HG03354 (cell line): Measurements from ENCODE around the gene ZNF804A.
"Not testable (repeated sequence)": the region's sequence is repeated elsewhere in the genome, so short reads cannot be mapped to it uniquely, and the experiment has no call there.

Source experiments
- ATAC-seq: cut with Tn5 transposase; IDR thresholded peaks from one replicate; pipeline ENCODE4 v1.9.1; 2021; ENCODE audit warnings: mild to moderate bottlenecking; ENCODE audit not compliant: unreplicated experiment, poor library complexity, severe bottlenecking

ZNF804A gene

GRCh38 chr2:184780944-184781343 lies 182.6 kb downstream of the ZNF804A start:
- no peak for ATAC-seq

GRCh38 chr2:184783576-184783975 lies 185.2 kb downstream of the ZNF804A start:
- ATAC-seq: no peak

- no peak for ATAC-seq
These were observed 194.8 kb downstream of the ZNF804A start for GRCh38 chr2:184793176-184793575.

GRCh38 chr2:184799379-184799778 lies 201.1 kb downstream of the ZNF804A start:
- ATAC-seq: no peak

DNA sequence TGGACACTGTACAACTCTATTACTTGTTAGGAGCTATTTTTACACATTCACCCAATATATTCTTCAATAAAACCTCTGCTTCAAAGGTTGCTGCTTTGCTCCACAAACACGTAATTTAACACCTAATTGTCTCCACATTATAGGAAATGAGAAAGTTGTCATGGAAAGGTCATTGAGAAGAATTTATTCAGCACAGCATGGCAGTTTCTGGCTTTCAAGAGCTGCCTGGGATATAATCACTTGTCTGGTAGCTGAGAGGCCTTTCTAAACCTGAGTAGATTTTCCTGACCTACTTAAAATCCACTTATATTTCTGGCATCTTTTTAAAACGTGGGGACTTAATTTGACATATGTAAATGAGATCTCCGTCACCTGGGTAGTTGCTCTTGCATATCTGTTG lies 216.1 kb downstream of the ZNF804A start:
- ATAC-seq: no peak

DNA sequence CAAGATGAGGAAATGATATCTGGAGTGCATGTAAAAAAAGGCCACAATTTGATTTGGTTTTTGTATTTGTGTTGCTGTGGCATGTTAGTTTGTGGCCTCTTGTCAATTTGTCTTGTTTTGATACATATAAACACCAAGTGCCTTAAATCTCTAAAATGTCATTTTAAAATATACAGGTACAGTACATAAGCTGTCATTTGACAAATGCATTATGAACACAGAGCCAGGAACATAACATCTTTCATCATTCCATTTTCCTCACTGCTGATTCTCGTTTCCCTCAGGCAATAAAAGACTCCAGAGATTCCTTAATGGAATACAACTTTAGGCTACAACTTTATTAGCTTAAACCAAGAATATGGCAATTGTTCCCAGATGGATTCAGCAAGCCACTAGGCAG lies 217.5 kb downstream of the ZNF804A start:
- no peak for ATAC-seq

GRCh38 chr2:184824597-184824996 lies 226.3 kb downstream of the ZNF804A start:
- ATAC-seq: no peak

GRCh38 chr2:184830531-184830930 lies 232.2 kb downstream of the ZNF804A start:
- ATAC-seq: no peak

GRCh38 chr2:184834699-184835397 lies 236.5 kb downstream of the ZNF804A start:
- no peak for ATAC-seq

DNA sequence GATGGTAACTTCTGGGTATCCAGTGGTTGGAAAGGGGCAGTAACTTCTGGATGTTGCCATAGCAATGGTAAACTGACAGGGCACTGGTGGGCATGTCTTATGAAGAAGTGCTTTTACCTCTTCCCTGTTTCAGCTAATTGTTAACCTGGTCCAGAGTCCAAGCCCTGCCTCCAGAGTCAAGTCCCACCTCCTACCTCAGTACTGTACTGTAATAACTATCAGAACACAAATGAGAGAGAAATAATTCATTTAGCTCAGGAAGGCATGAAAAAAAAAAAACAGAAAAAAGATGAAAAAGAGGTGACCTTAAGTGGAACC lies 237.0 kb downstream of the ZNF804A start:
- no peak for ATAC-seq

GRCh38 chr2:184847331-184847730 lies 249.0 kb downstream of the ZNF804A start:
- no peak for ATAC-seq

- no peak for ATAC-seq
These were observed 251.2 kb downstream of the ZNF804A start for GRCh38 chr2:184849516-184849915.

DNA sequence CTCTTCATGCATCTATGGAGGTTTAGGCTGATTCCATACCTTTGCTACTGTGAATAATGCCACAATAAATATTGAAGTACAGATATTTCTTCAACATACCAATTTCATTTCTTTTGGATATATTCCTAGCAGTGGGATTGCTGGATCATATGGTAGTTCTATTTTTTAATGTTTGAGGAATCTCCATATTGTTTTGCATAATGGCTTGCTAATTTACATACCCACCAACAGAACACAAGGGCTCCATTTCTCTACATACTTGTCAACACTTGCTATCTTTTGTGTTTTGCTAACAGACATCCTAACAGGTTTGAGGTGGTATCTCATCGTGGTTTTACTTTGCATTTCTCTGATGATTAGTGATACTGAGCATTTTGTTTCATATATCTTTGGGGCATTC lies 253.2 kb downstream of the ZNF804A start:
- no peak for ATAC-seq

GRCh38 chr2:184859187-184859586 lies 260.9 kb downstream of the ZNF804A start:
- no peak for ATAC-seq

DNA sequence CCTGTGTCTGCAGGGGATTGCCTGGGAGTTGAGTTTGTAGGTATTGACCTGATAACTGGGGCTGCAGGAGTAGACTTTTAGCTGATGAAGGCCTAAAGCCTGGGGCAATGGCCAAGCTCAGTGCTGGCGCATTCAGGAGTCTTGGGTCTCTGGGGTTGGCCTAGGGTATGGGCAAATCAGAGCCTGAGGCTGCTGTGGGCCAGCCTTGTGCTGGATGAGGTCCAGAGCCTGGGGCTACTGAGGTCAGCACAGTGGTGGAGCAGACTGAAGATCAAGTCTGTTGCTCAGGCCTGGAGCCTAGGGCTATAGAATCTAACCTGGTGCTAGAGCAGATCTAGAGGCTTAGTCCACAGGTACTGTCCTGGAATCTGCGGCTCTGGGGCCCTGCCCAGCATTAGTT lies 262.4 kb downstream of the ZNF804A start:
- no peak for ATAC-seq

- ATAC-seq: no peak
These were observed 276.9 kb downstream of the ZNF804A start for GRCh38 chr2:184875212-184875611.

GRCh38 chr2:184875911-184876310 lies 277.6 kb downstream of the ZNF804A start:
- no peak for ATAC-seq

GRCh38 chr2:184877909-184878308 lies 279.6 kb downstream of the ZNF804A start:
- no peak for ATAC-seq

- no peak for ATAC-seq
These were observed 281.3 kb downstream of the ZNF804A start for GRCh38 chr2:184879671-184880070.

GRCh38 chr2:184886585-184886984 lies 288.3 kb downstream of the ZNF804A start:
- ATAC-seq: not testable (repeated sequence)

- no peak for ATAC-seq
These were observed 292.0 kb downstream of the ZNF804A start for GRCh38 chr2:184890311-184890710.

- ATAC-seq: no peak
These were observed 306.7 kb downstream of the ZNF804A start for GRCh38 chr2:184904991-184905390.
